SW 1271 (cell line): ENCODE measurements around the gene ACSL5.

ENCODE experiments used
- DNase-seq, 2 experiments: peaks; one replicate each; lab custom pipeline; 2025; lab: John Stamatoyannopoulos, UW

ACSL5 gene

GRCh38 chr10:112373912-112374338 lies at the start of gene ACSL5:
Gene ACSL5 (plus strand): TSS chr10:112374116. CDS start chr10:112394947, 20,831 bp downstream.
- no peak for DNase-seq

- no peak for DNase-seq
Observed at GRCh38 chr10:112327678-112328077, 46.2 kb upstream of the ACSL5 start.

- no peak for DNase-seq
Observed at GRCh38 chr10:112330162-112330561, 43.8 kb upstream of the ACSL5 start.

GRCh38 chr10:112330607-112331160 lies 43.2 kb upstream of the ACSL5 start:
- DNase-seq, result no peak

- no peak for DNase-seq
Observed at GRCh38 chr10:112332022-112332421, 41.9 kb upstream of the ACSL5 start.

- no peak for DNase-seq
Observed at GRCh38 chr10:112332509-112333228, 41.2 kb upstream of the ACSL5 start.

- no peak for DNase-seq
Observed at GRCh38 chr10:112333452-112333851, 40.5 kb upstream of the ACSL5 start.

GRCh38 chr10:112335111-112335867 lies 38.6 kb upstream of the ACSL5 start:
- DNase-seq, result no peak

- no peak for DNase-seq
Observed at GRCh38 chr10:112335868-112336265, 38.0 kb upstream of the ACSL5 start.

- no peak for DNase-seq
Observed at GRCh38 chr10:112336556-112337201, 37.2 kb upstream of the ACSL5 start.

- DNase-seq, result no peak
Observed at GRCh38 chr10:112338957-112339356, 35.0 kb upstream of the ACSL5 start.

GRCh38 chr10:112340601-112341000 lies 33.3 kb upstream of the ACSL5 start:
- DNase-seq, result no peak

- no peak for DNase-seq
Observed at GRCh38 chr10:112343056-112343806, 30.7 kb upstream of the ACSL5 start.

GRCh38 chr10:112344261-112344660 lies 29.7 kb upstream of the ACSL5 start:
- no peak for DNase-seq

GRCh38 chr10:112345202-112345601 lies 28.7 kb upstream of the ACSL5 start:
- no peak for DNase-seq

- DNase-seq, result no peak
Observed at GRCh38 chr10:112345743-112346142, 28.2 kb upstream of the ACSL5 start.

- DNase-seq, result no peak
Observed at GRCh38 chr10:112346774-112347173, 27.1 kb upstream of the ACSL5 start.

- no peak for DNase-seq
Observed at GRCh38 chr10:112347709-112348671, 25.9 kb upstream of the ACSL5 start.

- DNase-seq, result no peak
Observed at GRCh38 chr10:112348759-112349158, 25.2 kb upstream of the ACSL5 start.

GRCh38 chr10:112349521-112350085 lies 24.3 kb upstream of the ACSL5 start:
- no peak for DNase-seq
